NCI-H774 (cell line): ENCODE measurements around the gene GPR89B.
"Not testable (repeated sequence)": the region's sequence is repeated elsewhere in the genome, so short reads cannot be mapped to it uniquely, and the experiment has no call there.

Source experiments
- DNase-seq: peaks from one replicate; lab custom pipeline; 2025; lab: John Stamatoyannopoulos, UW

The GPR89B gene

GRCh38 chr1:147928236-147929132 lies at the start of gene GPR89B:
Gene GPR89B, plus strand, starts transcription at chr1:147928420. Its CDS starts 117 bp downstream, at chr1:147928537.
- DNase-seq, result peak; percentile 90

DNA sequence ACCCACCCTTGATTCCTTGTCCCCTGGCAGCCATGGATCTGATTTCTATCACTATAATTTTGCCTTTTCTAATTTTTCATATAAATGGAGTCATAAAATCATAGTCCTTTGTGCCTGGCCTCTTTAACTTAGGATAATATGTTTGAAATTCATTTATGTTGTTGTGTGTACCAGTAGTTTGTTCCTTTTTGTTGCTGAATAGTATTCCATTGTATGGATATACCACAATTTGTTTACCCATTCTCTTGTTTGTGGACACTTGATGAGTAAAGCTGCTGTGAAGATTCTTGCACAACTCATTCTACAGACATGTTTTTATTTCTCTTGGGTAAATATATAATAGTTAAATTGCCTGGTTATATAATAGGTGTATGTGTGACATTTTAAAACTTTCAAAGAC lies 48.3 kb upstream of the GPR89B start:
- no peak for DNase-seq

DNA sequence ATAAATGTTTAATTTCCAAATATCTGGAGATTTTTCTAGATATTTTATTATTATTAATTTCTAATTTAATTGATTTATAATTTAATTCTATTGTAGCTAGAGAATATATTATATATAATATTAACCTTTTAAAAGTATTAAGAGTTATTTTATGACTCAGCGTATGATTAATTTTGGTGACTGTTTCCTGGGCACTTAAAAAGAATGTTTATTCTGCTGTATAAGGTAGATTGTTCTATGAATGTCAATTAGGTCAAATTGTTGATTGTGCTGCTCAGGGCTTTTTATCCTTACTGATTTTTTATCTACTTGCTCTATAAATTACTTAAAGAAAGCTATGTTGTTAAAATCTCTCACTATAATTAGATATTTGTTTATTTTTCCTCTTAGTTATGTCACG lies 45.7 kb upstream of the GPR89B start:
- no peak for DNase-seq

GRCh38 chr1:147890177-147890790 lies 37.9 kb upstream of the GPR89B start:
- DNase-seq, result peak; percentile 45

DNA sequence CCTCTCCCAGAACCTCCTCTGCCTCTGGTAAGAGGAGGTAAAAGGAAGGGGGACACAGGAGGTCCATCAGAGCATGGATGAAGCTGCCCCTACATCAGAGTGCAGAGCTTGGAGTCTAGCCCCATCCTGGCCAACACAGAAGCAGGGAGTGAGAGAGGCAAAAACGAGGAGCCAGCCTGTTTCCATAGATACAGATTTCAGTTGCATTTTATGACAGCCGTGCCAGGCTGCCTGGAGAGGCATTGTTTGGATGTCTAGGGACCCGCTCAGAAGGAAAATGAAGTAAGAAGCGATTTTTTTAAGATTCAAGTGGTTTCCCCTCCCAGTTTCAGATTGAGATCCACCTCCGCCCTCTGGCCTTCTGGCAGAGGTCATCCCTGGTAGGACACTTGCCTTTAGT lies 37.1 kb upstream of the GPR89B start:
- no peak for DNase-seq

DNA sequence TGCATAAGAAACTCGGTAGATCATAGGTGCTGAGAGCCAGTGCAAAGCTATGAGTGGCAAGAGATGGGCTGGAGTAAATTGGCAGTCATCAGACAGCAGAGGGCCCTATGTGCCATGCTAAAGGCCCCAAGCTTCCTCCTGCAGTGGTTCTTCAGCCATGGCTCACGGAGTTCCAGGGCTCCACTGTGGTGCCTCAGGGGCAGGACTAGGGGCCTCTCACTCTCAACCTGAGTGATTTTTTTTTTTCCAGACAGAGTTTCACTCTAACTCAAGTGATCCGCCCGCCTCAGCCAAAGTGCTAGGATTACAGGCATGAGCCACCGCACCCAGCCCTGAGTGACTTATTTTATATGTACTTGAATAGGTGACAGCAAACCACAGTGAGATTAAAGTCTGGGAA lies 36.0 kb upstream of the GPR89B start:
- DNase-seq, result no peak

DNA sequence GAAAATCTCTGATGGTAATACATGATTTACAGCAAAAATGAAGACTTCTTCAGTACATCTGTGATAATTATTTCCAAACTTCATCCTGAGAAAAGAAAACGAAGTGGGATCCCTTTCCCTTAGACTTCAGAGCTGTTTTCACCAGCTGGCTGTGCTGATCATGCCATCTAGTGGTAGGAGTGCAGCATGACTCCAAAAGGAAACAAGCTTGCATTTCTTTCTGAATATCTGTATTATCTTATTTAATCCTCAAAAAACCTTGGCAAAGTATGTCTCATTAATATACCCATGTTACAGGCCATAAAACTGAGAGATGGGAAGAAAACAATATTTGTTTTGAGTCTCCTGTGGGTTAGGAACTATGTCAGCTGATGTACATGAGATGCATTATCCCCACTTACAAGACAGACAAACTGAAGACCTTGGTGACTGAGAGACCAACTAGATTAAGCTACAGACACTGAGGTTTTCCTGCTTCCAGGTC lies 35.4 kb upstream of the GPR89B start:
- peak; percentile 52 for DNase-seq

DNA sequence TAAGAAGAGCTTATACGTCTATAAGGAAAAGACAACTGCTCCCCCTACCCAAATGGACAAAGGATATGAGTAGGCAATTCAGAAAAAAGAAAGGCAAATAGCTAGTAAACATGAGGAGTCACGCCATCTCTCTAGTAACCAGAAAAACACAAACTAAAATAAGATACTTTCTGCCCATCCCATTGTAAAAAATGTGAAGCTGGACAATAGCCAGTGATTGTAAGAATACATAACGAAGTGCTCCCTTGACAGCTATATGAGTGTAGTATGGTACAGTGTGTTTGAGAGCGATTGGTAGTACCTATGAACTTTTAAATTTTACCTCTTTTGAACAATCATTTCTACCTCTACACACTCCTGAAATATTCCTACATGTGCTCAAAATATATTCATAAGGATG lies 33.1 kb upstream of the GPR89B start:
- DNase-seq, result no peak

DNA sequence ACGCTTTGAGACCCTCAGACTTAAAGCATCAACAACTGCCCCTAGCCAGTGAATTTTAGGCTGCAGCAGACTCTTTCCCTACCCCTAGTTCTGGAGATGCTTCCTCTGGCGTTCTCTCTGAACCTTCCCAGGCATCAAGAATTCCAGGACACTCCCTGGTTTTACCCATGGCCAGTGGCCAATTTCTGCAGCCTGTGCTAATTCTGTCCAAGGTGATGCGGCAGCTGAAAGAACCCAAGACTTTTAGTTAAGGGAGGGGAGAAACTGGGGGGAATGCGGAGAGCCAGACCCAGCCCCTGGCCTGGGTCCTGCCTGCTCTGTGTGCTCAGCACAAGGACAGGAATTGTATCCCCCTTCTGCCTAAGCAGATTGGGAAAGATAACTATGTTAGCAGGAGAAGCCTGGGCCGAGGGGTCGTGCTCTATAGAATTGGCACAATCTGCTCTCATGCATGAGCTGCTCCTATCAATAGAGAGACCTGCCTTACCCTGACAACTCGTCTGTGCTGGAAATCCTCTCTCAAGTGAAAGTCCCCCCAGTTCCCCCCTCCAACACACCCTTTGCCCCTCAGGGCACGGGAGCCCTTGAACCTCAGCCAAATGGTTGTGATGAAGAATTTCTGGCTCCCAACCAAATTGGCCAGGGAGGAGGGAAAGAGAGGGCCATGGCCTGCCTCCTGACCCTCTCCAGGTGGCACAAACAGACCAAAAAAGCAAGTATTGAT lies 31.0 kb upstream of the GPR89B start:
- DNase-seq, result no peak

DNA sequence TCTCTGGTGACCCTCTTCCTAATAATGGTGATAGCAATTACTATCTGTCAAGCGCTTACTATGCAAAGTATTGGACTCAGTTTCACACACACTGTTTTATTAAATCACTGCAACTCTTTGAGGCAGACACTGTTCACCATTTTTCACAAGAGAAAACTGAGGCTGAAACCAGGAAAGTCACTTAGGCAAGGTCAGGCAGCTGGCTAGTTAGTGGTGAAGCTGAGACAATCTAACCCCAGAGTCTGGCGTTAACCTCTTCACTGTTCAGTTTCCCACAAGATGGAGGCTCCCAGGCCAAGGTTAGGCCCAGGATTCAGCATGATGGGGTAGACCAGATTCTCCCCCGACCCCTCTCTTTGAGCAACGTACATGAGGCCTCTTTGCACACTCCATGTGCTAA lies 30.4 kb upstream of the GPR89B start:
- DNase-seq, result no peak

DNA sequence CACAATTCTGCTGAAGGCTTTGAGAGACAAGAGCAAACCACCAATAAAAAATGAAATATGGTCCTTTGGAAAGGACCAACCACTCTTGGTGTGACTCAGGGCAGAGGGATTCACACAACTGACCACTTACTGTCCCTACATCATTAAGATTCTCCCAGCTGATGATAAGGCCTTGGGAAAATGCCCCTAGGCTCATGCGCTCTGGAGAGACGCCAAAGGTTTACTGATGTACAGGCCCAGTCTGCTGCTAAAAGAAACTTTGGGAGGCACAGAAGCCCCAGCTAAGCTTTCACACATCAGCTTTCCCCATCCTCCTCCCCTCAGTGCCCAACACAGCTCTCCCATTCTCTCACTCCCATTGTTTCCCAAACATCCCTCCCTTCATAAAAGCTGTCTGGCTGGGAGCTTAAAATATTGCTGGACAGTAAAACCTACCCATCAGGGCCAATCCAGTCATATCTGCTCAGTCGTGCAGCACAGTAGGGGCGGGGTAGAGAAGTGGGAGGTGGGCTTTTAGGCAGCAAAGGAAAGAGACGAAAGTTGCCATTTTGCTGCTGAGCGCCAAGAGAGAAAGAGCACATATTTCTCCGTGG lies 25.9 kb upstream of the GPR89B start, which contains the start of gene GJA8:
TSS of gene GJA8 (plus strand) at position 543 of the 593 bp plus-strand sequence. CDS start 5,161 bp downstream, outside the sequence.
- DNase-seq, result no peak

DNA sequence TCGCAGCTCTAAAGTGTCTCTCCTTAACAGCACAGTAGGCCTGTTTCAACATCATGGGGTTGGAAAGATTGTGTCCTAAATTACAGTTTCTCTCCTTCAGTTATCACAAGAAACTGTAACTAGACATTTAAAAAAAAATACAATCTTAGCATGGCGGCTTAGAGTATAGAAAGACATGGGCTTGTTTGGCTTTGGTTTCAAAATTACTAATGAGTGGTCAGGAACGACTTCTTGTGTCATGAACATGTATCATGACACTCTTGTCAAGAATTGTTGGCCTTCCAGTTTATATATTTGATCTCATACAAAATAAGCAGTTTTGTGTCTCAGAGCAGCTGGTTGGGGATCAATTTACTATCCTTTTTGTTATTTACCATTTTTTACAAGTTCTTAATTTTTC lies 23.5 kb upstream of the GPR89B start:
- DNase-seq, result no peak

GRCh38 chr1:147907786-147908509 lies 20.3 kb upstream of the GPR89B start:
- no peak for DNase-seq

DNA sequence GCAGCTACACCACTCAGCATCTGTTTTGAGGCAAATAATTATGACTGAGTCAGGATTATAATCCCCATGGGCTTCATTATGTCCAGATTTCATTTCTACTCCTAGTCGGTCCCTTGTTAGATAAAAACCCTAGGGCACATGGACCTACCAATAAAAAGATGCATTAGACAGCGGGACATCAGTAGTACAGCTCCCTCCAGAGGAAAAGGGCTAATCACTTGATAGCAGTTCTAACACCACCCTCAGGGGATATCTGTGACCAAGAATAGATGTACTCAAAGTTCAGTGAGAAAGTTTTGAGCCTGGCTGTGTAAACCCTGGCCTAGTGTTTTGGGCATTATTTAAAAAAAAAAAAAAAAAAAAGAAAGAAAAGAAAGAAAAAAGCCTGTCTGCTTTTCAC lies 15.7 kb upstream of the GPR89B start:
- DNase-seq, result no peak

DNA sequence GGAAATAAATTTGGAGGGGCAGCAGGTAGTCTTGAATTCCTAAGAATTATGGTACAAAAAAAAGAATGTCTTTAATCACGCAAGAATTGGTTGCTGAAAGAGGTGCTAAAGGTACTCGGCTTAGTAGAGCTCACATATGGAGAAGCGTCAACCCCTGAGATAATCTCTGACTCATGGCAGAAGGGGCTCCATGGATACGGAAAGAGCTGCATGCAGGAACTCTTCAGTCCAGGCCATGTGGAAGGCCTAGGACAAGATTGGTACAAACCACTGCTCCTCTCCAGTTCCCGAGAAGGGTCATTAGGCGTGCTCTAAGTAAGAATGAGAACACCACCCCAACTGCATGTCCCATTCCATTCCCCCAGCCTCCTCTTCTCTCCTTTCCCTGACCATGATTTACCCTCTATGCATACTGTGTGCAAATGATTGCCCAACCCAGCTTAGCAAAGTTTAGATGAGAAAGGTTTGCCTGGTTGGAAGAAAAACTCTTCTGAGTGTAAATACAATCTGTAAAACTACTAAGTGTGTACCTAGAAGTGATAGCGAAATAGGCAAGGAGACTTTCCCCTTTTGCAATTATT lies 14.8 kb upstream of the GPR89B start:
- DNase-seq, result no peak

GRCh38 chr1:147919896-147920295 lies 8.3 kb upstream of the GPR89B start:
- no peak for DNase-seq

DNA sequence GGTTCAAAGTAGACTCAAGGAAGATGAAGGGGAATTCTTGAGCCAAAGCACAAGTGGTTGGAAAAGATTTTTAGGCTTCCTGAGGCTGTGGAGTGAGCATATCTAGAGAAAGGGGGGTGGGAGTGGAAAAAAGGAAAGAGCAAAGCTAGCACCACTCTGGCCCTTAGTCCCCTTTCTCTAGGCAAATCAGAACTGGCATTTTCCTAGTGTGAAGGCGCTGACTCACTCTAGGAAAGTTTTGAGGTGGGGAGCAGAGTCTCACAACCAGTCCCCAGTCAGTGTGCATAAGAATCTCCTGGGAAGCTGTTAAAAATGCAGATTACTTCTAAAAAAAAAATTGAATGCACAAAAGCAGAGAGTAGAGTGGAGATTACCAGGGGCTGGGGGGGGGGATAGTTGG lies 3.4 kb upstream of the GPR89B start:
- DNase-seq, result no peak

GRCh38 chr1:147927215-147927614 lies 1.0 kb upstream of the GPR89B start:
- not testable (repeated sequence) for DNase-seq

DNA sequence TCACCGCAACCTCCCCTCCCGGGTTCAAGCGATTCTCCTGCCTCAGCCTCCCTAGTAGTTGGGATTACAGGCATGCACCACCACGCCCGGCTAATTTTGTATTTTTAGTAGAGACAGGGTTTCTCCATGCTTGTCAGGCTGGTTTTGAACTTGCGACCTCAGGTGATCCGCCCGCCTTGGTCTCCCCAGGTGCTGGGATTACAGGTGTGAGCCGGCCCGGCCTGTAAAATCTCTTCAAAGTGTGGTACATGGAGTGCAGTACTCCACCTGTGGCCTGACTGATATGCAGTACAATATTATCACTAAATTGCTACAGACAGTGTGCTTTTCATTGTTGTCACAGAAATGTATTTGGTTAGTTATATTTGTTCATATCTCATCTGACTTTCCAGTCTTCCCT lies 531 bp upstream of the GPR89B start:
- DNase-seq, result not testable (repeated sequence)

DNA sequence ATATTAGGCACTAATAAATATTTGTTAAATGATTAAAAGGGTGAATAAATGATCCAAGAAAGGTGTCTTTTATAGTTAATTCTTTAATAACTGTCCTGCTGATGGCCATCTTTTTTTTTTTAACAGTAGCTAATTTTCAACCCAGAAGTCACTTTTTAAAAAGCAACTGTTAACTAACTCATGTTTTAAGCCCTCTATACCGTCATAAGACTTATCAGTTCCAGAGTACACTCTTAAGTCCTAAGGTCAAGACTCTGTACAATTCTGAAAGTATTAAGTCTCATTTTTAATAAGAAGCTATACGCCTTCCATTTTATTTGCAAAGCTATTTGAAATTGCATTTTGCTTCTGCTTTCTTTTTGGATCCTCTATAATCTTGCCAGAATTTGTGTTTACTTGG lies 2.9 kb downstream of the GPR89B start:
- DNase-seq, result not testable (repeated sequence)

- DNase-seq, result not testable (repeated sequence)
Measured at GRCh38 chr1:147935296-147935695, 7.1 kb downstream of the GPR89B start.
